HG03196 (cell line): ENCODE measurements around the gene SOWAHA.

Experiments
- ATAC-seq: cut with Tn5 transposase; IDR thresholded peaks from one replicate; pipeline ENCODE4 v1.9.1; 2021; ENCODE audit not compliant: unreplicated experiment

The SOWAHA gene

DNA sequence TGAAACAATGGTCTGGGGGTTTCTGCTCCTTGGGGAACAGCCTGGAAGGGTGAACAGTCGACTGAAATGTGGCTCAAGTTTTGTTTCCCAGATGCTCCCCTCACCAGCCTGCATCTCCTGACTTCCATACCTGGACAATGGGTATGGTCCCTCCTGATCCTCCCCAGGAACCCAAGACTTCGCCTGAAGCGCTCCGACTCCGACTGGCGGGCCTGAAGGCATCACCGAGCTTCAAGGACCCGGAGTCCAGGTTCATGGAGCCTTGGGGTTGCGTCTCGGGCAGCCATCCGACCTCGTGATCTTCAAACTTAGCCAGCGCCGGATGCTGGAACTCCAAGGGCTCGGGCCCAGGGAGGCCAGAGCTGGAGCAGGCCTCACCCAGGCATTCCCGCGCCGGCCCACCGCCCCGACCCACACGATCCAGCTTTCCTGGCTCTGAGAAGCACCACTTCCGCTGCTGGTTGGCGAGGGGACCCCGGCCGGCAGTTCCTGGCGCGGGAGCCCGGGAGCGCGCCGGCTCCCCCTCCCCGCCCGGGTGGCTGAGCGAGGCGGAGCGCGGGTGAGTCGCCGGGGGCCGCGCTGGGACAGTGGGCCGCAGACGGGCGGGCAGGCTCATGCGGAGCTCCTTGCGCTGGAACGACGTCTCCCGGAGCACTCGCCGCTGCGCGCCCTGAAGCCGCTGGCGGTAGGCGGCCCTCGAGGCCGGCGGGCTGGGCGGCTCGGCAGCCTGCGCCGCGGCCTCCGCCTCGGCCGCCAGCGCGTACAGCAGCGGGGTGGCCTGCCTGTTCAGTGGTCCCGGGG is 12.1 kb downstream of the SOWAHA start:
- ATAC-seq = no peak

DNA sequence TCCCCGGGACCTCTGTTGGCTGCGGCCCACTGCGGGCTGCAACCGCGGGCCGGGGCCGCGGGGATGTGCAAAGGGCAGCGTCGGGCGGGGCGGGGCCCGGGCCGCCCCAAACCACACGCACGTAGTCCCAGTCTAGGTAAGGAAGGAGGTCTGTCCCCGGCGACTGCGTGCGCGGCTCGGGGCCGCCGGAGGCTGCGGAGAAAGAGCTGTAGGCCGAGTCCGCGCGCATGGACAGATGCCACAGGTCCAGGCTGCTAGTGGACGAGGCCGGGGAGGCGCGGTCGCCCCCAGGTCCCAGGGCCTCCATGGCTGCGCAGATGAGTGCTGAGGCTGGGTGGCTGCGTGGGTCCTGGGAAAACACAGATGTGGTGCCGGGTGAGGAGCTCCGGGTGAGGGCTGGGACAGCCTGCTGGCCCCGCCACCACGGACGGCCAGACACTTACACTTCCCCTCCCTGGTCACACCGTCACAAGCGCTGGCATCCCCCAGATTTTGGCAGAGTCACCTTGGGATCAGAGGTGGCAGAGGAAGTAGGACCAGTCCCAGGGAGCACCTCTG is 12.8 kb downstream of the SOWAHA start:
- no peak for ATAC-seq

DNA sequence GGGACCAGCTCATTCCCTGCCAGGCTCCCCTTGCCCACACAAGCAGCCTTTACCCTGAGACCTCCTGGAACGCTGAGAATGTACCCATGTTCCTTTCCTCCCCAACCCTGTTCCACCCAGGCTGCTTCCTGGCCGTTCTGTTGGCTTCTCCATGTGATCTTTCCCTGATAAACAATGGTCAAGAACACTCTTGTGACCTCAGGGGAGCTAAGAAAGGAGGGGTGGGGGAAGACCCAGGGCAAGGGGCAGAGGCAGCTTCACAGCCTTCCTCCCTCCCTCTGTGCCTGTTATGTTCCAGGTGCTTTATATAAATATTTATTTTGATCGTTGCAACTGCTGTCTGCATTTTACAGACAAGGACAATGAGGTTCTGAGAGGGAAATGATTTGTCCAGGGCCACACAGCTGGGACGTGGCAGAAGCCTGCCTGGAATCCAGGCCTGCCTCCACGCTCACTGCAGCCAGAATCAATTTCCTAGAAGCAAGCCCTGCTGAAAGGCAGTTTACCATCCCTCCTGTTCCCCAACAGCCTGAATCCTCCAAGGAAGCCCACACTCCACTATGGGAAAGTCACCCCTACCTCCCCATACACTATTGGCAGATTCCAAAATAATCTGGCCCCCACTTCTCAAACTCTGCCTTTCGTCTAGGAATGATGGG is 13.5 kb downstream of the SOWAHA start:
- ATAC-seq = no peak

DNA sequence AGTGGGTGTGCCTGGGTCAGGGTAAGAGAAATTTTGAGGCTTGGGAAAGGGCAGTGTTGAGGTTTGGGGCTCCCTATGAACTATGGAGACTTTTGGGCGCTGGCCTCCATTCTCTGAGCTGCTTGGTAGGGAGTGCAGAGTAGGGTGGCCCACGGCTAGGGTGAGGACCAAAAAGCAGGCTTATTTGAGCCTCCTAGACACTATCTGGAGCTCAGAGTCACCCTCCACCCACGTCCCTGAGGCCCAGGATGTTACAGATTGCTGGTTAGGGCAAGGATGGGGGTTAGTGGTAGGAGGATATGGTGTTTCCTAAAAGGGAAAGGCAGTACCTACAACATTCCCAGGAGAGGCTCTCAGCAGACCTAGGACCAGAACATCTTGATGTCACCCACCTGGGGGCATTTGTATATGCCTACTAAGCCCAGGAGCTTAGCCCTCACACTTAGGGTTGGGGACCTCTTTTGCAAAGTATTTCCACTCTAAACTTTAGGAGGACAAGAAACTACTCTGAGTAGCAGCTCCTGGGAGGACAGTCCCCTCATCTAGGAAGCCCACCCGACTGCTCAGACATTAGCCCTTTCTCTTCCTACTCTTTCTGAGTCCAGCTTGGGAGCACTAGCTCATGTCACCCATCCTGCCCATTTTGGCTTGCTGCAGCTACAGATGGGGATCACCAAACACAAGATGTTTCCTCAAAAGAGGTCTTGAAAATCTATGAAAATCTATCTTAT is 15.0 kb downstream of the SOWAHA start:
- no peak for ATAC-seq

- ATAC-seq = no peak
Observed at GRCh38 chr5:132828846-132829494, 15.9 kb downstream of the SOWAHA start.

GRCh38 chr5:132829742-132830435 is 16.8 kb downstream of the SOWAHA start:
- peak; percentile 56 for ATAC-seq

DNA sequence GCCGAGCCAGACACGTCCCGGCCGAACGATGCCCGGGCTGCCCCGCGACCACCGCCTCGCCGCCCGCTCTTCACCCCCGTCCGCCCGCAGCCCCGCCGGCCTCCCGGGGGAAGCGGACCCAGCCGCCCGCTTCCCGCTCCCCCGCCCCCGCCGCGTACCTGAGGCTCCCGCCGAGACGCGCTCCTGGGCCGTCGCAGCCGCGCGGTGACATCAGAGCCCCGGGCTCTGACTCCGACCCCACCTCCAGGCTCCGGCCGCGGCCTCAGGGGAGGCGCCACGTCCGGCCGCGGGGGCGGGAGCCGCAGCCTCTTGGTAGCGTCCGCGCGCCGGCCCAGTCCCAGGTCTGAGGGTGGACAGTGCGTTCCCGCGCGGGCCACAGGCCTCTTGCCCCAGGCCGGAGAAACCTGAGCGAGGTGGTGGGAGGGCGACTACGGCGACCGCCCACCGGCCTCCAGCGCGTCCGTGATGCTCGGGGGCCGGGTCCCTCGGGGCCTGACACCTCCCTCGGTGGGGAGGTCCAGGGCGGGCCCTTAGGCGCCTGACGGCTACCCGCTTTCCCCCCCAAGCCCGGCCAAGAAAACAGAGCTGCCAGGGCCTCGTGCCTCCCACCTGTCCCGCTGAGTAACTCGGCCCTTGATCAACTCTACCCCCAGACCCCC is 17.5 kb downstream of the SOWAHA start, which contains the start of gene SHROOM1:
Gene SHROOM1, minus strand, starts transcription at position 212 of the 659 bp plus-strand sequence. CDS start 4,507 bp downstream, outside the sequence.
- ATAC-seq = peak; percentile 60

- no peak for ATAC-seq
Observed at GRCh38 chr5:132831095-132831860, 18.2 kb downstream of the SOWAHA start.

DNA sequence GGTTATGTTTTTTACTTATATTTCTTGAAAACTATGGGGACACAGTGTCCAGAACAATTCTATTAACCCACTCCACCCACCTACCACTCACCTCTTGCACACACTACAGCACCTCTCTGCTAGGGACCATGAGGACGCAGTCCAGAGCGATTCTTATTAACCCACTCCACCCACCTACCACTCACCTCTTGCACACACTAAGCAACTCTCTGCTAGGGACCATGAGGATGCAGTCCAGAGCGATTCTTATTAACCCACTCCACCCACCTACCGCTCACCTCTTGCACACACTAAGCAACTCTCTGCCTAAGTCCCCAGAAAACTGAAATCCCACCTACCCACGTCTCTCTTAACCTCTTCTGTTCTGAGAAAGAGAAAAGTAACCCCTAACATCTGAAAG is 19.5 kb downstream of the SOWAHA start:
- ATAC-seq = no peak

- no peak for ATAC-seq
Observed at GRCh38 chr5:132834057-132834456, 21.0 kb downstream of the SOWAHA start.

GRCh38 chr5:132836852-132837251 is 23.8 kb downstream of the SOWAHA start:
- no peak for ATAC-seq

DNA sequence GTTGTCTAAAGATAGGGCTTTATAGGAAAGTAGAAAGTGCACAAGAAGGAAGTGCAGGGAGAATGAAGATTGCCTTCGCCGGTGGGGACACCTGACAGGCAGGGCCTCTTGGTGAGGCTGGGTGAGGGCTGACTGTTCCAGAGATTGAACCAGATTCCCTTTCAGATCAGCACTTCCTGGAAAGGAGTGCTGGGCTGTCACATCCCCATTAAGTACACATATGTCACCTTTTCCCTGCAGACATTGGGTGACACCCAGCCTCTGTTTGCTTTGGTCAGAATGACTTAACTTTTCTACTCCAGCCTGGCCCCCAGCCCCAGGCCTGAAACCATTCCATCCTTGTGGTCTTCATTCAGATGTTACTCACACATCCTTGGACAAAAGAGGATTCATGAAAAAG is 24.8 kb downstream of the SOWAHA start:
- no peak for ATAC-seq

GRCh38 chr5:132838516-132839282 is 25.6 kb downstream of the SOWAHA start:
- no peak for ATAC-seq

GRCh38 chr5:132839426-132840301 is 26.6 kb downstream of the SOWAHA start:
- no peak for ATAC-seq

GRCh38 chr5:132840313-132840712 is 27.2 kb downstream of the SOWAHA start:
- ATAC-seq = no peak

DNA sequence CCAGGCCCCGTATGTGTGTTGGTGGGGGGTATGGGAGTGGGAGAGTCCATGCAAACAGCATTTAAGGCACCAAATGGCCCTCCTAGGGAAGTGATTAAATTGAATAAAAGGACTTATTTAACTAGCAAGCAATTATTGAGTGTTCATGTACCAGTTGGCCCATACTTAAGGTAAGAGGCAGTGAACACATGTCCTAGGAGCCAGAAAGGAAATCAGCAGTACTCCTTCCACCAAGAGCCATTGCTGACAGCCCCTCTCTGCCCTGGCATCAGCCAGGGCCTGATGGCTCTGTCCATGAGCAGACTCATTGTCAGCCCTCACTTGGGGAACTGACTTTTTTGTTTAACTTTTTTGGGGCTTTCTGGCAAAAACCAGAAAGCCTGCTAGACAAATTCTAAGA is 27.8 kb downstream of the SOWAHA start:
- no peak for ATAC-seq

GRCh38 chr5:132841305-132841704 is 28.2 kb downstream of the SOWAHA start:
- no peak for ATAC-seq
